Cerebellar nuclear complex (tissue), 1 donor: ENCODE measurements around the gene SLX9.

Experiments used
- DNase-seq, 2 experiments: peaks; one replicate each; lab custom pipeline; 2025; lab: John Stamatoyannopoulos, UW

The SLX9 gene

GRCh38 chr21:44947930-44948331 is 8.1 kb downstream of the SLX9 start:
- no peak for DNase-seq

GRCh38 chr21:44948426-44949120 is 8.7 kb downstream of the SLX9 start:
- no peak for DNase-seq

- no peak for DNase-seq
Measured at GRCh38 chr21:44949161-44949778, 9.4 kb downstream of the SLX9 start.

- DNase-seq: peak; percentile 13 to 57
Measured at GRCh38 chr21:44949779-44950198, 10.0 kb downstream of the SLX9 start.

GRCh38 chr21:44950351-44950750 is 10.5 kb downstream of the SLX9 start:
- no peak for DNase-seq

- no peak for DNase-seq
Measured at GRCh38 chr21:44951186-44951915, 11.5 kb downstream of the SLX9 start.

- peak in 1 of 2 experiments; percentile 5 for DNase-seq
Measured at GRCh38 chr21:44952116-44952928, 12.5 kb downstream of the SLX9 start.

GRCh38 chr21:44952929-44953627 is 13.2 kb downstream of the SLX9 start:
- DNase-seq: no peak

- no peak for DNase-seq
Measured at GRCh38 chr21:44953628-44954021, 13.8 kb downstream of the SLX9 start.

GRCh38 chr21:44954281-44954771 is 14.5 kb downstream of the SLX9 start:
- DNase-seq: no peak

- no peak for DNase-seq
Measured at GRCh38 chr21:44955141-44955797, 15.4 kb downstream of the SLX9 start.

- no peak for DNase-seq
Measured at GRCh38 chr21:44955798-44956175, 16.0 kb downstream of the SLX9 start.

GRCh38 chr21:44956356-44957046 is 16.7 kb downstream of the SLX9 start:
- DNase-seq: no peak

- no peak for DNase-seq
Measured at GRCh38 chr21:44957047-44957831, 17.4 kb downstream of the SLX9 start.

- DNase-seq: no peak
Measured at GRCh38 chr21:44957901-44958451, 18.1 kb downstream of the SLX9 start.

- no peak for DNase-seq
Measured at GRCh38 chr21:44958471-44959191, 18.8 kb downstream of the SLX9 start.

- no peak for DNase-seq
Measured at GRCh38 chr21:44959376-44960091, 19.7 kb downstream of the SLX9 start.
